Heart right ventricle (tissue), 16 donors: Measurements from ENCODE around the gene ARHGAP22. TPM values are rescaled to one million over a fixed set of nuclear protein-coding genes. Genes with fewer than 3 reads are reported as not detected.

Source experiments
- ATAC-seq, 8 donors: fragments of 200-7000 bp; cut with Tn5 transposase; one replicate each; pipeline ENCODE4 v1.9.1; 2020; ENCODE audit warnings: mild to moderate bottlenecking in 8 of 8, moderate library complexity in 8 of 8, moderate number of reproducible peaks in 1 of 8
- DNase-seq, 2 donors: peaks; one replicate each; pipeline ENCODE4 v3.0.0-alpha.2; 2020
- H3K27ac ChIP-seq, 10 donors: fragments of 200-600 bp; sonication (generic) in 2 of 10; one replicate each; pipeline versions ENCODE4 v1.5.0 to v1.8.0; 2020 to 2022; ENCODE audit warnings: mild to moderate bottlenecking in 3 of 10
- H3K27me3 ChIP-seq, 7 donors: fragments of 200-600 bp; one replicate each; pipeline ENCODE4 v1.8.0; 2021 to 2022; ENCODE audit warnings: mild to moderate bottlenecking in 2 of 7
- H3K36me3 ChIP-seq, 9 donors: fragments of 200-600 bp; sonication (generic) in 1 of 9; one replicate each; pipeline versions ENCODE4 v1.5.0 to v1.8.0; 2020 to 2022; ENCODE audit warnings: mild to moderate bottlenecking in 2 of 9
- H3K4me1 ChIP-seq, 9 donors: fragments of 200-600 bp; sonication (generic) in 1 of 9; one replicate each; pipeline versions ENCODE4 v1.5.0 to v1.8.0; 2020 to 2022; ENCODE audit warnings: mild to moderate bottlenecking in 4 of 9
- H3K4me3 ChIP-seq, 10 donors: fragments of 200-600 bp; sonication (generic) in 2 of 10; one replicate each; pipeline versions ENCODE4 v1.5.0 to v1.8.0; 2020 to 2022; ENCODE audit warnings: mild to moderate bottlenecking in 7 of 10, moderate library complexity in 2 of 10
- H3K9me3 ChIP-seq, 11 donors: fragments of 200-600 bp in 10 of 11; sonication (generic) in 2 of 11; one replicate each; pipeline versions ENCODE4 v1.5.0 to v1.8.0; 2013 to 2022; ENCODE audit warnings: mild to moderate bottlenecking in 2 of 11, control low read depth in 1 of 11, moderate library complexity in 1 of 11
- WGBS, 2 donors: extraction: QIAGEN DNeasy Blood & Tissue Kit; methylation state at CpG; one replicate each; pipeline ENCODE4 v1.1.7; 2013; ENCODE audit warnings: inconsistent platforms in 1 of 2; 5-methylcytosine and 5-hydroxymethylcytosine counted together
- intact Hi-C, 10 donors: fragments of 100-400 bp; cut with DNase I; formaldehyde crosslinking; loops; one replicate each; pipeline versions ENCODE4 v1.11.1 to v1.14.2; 2022
- polyA plus RNA-seq, 2 donors: library from polyadenylated mRNA; stranded (reverse); fragments of 200-250 nt; gene quantifications; one replicate each; pipeline ENCODE4 v1.2.3, GENCODE V29; 2013
- total RNA-seq, 10 donors: library from RNA; stranded (reverse); fragmentation: NEBNext Ultra II Directional in 3 of 10; extraction: Animal tissue kit (Norgen Biotek cat#: 25700) in 3 of 10; gene quantifications; one replicate each; pipeline versions ENCODE4 v1.2.1 to v1.2.4, GENCODE V29; 2021 to 2023
- TF ChIP-seq, protein P1 (sequence below), 9 donors: fragments of 200-600 bp; sonication (generic) in 2 of 9; IDR thresholded peaks; one replicate each; pipeline versions ENCODE4 v1.5.0 to v1.8.0; 2021 to 2022; ENCODE audit warnings: antibody characterized with exemption in 9 of 9, mild to moderate bottlenecking in 5 of 9, moderate library complexity in 1 of 9
- donor health status: Arrhythmogenic right ventricular cardiomyopathy.
- donor health status: ischemic (EF 13 %, LVEDD 7.1; RV severe dilation, severe dysfunction).
- donor health status: healthy with polysubstance abuse.
- donor health status: DM: no; HTN: yes; CAD: no.
- donor health status: DM: no; HTN: no; CAD: no.
- donor health status: ischemic (EF 25% LVEDD 6.9; RV normal size, moderate dysfunction).
- donor health status: ischemic (EF 25% LVEDD 5.7; RV mildly dilated, moderate dysfunction).
- donor health status: healthy.
- donor health status: DM: yes; HTN: yes; CAD: no.
- donor health status: Ischemic cardiomyopathy.
- donor health status: ischemic (EF 35%, LVEDD 5.7; RV mildly dilated, moderate dysfunction).
- donor health status: nonischemic (EF 11% LVEDD 7.7; RV severe dilation, severe dysfunction).
- donor health status: DM: yes; HTN: yes; CAD: no.
- donor health status: PGD.
- donor health status: ischemic (EF 29% LVEDD 5.4; RV normal size, mild dysfunction).
- donor health status: nonischemic (EF 23%, LVEDD 6.1; RV moderate dilation, normal function).

The ARHGAP22 gene
- total and polyA plus RNA-seq, 12 donors: 1.5 to 9.3 (median 2.8) TPM

DNA sequence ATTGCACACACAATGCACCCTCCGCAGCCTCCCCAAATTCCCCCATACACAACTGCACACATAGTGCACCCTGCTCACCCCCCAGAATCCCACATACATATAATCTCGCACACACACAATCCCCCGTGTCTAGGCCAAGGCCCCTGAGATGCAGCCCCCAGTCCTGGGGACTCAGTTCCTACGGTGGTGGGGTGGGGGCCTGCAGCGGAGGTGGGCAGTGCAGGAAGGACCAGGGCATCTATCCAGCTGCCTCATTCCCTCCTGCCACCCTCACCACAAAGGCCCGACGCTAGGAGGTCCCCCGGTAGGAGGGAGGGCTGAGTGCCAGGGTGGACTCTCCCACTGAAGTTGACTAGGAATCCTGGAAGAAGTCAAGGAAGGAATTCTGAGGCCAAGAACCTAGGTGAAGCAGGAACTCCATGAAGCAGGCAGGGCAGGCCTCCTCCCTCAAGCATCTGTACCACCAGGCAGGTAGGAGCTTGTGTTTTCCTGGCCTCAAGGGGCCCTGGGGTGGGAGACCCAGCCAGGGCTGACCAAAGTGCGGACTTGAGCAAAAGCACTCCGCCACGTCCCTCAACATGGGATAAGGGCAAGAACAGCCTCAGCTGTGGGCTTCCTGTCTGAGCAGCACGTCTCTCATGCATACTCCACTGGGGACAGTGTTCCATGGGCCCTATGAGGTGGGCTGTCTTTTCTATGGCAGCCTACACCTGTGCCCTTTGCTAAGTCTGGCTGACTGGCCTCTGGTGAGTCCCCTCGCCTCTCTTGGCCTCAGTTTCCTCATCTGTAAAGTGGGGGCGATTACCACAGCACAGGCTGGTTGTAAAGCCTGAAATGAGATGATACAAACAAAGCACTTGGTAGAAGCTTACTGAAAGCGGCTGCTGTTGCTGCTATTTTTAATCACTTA, 152.6 kb downstream of the ARHGAP22 start:
- intact Hi-C loops: no loop called here
- no peak overlapping the region for H3K4me3 ChIP-seq
- TF ChIP-seq, protein P1, sequence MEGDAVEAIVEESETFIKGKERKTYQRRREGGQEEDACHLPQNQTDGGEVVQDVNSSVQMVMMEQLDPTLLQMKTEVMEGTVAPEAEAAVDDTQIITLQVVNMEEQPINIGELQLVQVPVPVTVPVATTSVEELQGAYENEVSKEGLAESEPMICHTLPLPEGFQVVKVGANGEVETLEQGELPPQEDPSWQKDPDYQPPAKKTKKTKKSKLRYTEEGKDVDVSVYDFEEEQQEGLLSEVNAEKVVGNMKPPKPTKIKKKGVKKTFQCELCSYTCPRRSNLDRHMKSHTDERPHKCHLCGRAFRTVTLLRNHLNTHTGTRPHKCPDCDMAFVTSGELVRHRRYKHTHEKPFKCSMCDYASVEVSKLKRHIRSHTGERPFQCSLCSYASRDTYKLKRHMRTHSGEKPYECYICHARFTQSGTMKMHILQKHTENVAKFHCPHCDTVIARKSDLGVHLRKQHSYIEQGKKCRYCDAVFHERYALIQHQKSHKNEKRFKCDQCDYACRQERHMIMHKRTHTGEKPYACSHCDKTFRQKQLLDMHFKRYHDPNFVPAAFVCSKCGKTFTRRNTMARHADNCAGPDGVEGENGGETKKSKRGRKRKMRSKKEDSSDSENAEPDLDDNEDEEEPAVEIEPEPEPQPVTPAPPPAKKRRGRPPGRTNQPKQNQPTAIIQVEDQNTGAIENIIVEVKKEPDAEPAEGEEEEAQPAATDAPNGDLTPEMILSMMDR (IDR thresholded peaks at IDR 0.05): no peak
- DNase-seq (no peak), ATAC-seq (no peak)
- peaks cover 0 to 12% (median 5%) of the 10 kb centered on the region in 9 donors for H3K4me1 ChIP-seq
- H3K9me3 ChIP-seq: no peaks in the 10 kb centered on the region
- H3K36me3 ChIP-seq: peaks cover 0 to 28% (median 0%) of the 10 kb centered on the region in 9 donors
- WGBS, 2 donors: 83 to 84% methylated on average over 15 of the region's 15 CpGs
- no peaks in the 10 kb centered on the region for H3K27me3 ChIP-seq
- no peak overlapping the region for H3K27ac ChIP-seq

DNA sequence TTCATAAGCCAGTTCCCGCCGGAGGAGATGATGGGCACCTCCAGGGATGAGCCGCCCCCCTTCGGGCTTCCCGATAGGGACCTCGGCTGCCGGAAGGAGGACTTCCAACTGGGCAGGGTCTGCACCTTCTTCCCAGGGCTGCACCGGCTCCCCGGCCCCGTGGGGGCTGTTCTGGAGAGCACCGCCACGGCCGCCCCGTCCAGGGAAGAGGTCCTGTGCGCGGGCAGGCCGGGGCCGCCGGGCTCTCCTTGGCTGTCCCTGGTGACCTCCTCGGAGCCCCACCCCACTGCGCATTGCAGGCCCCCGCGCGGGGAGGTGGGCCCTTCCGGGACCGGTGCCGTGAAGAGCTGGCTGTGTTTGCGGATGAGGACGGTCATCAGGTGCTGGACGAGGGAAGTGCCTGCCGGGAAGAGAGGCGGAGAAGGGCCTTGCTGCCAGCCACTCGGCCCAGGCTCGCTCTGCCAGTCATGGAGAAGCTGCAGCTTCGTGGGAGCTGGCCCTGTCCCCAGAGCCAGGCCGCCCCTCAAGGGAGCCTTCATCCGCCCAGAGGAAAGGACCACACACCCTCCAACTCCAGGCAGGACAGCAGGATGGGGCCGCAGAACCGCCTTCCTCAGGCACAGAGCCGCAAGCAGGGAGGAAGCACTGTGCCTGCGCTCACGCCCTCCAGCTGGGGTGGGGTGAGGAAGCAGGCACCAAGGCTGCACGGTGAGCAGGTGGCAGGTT, 154.0 kb downstream of the ARHGAP22 start:
- peak in 1 of 8 donors; percentile 8 for ATAC-seq
- H3K27me3 ChIP-seq: no peaks in the 10 kb centered on the region
- no peaks in the 10 kb centered on the region for H3K4me1 ChIP-seq
- peaks cover 0 to 32% (median 0%) of the 10 kb centered on the region in 9 donors for H3K36me3 ChIP-seq
- intact Hi-C loops: no loop called here
- no peak overlapping the region for H3K4me3 ChIP-seq
- H3K9me3 ChIP-seq: no peaks in the 10 kb centered on the region
- TF ChIP-seq, protein P1 (IDR thresholded peaks at IDR 0.05): no peak
- no peak overlapping the region for H3K27ac ChIP-seq
- DNase-seq: no peak
- WGBS, 2 donors: 94 to 95% methylated on average over 37 to 43 of the region's 43 CpGs

DNA sequence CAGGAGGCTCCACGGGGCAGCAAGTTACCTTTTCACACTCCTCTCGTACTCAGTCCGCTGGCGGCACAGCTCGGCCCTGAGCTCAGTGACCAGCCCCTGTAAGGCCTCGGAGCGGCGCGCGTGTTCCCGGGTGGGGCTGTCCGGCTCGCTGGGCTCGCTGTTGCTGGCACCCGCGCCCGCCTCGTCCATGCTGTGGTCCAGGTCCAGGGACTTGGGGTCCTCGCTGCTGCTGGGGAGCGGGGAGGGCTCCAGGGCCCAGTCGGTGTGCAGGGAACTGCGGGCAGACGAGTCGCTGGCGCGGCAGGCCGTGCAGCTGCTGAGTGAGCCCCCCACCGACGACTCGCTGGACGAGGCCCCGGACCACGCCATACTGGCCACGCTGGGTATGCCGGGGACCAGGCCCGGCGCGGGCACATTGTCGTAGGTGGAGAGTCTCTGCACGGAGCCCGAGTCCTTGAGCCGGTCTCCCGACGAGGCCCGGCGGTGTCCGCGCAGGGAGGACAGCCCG, 154.6 kb downstream of the ARHGAP22 start:
- ATAC-seq (peak in 1 of 8 donors; percentile 34), DNase-seq (no peak)
- Histone ChIP-seq H3K9me3 (no peaks in the 10 kb centered on the region), H3K4me1 (no peaks in the 10 kb centered on the region), H3K36me3 (peaks cover 0 to 36% (median 0%) of the 10 kb centered on the region in 9 donors), H3K27ac (no peak overlapping the region), H3K27me3 (no peaks in the 10 kb centered on the region), H3K4me3 (no peak overlapping the region)
- WGBS, 2 donors: 97 to 98% methylated on average over 49 of the region's 49 CpGs
- intact Hi-C loops: no loop called here
- TF ChIP-seq, protein P1 (IDR thresholded peaks at IDR 0.05): no peak
